Stimulated activated CD4-positive, alpha-beta T cell treated with anti-CD3 and anti-CD28 coated beads, Interleukin-1b, Interleukin-23, amount 100 ng/mL, for 1 hour (primary cell): Measurements from ENCODE around the gene SNED1.

Experiments
- DNase-seq, 2 donors: peaks; one replicate each; pipeline ENCODE4 v3.0.0-alpha.2; 2020; ENCODE audit warnings: low read depth in 2 of 2

SNED1 gene

DNA sequence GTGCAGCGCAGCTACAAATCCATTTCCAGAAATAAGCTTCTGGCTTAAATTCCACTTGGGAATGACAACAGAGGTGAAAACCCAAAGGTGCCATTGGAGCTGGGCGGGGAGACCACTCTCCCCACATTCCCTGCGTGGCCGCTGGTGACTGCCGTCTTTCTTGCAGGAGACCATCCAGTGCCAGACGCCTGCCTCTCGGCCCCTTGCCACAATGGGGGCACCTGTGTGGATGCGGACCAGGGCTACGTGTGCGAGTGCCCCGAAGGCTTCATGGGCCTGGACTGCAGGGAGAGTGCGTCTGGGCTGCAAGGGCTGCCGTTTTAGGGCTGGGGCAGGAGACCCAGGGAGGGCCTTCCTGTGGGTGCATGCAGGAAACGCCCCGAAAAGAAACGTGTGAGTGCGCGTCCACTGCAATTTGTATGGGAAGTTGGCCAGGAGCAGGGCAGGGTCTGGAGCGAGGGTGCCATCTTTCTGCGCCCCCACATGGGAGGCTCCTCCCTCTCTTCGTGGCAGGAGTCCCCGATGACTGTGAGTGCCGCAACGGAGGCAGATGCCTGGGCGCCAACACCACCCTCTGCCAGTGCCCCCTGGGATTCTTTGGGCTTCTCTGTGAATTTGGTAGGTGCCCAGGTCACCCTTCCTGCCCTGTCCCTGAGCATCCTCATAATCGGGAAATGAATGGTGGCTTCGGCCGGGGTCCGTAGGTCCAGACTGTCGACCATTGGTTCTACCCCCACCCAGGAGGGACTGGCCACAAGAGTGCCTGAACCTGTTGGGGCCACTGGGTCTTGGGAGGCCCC, 49.9 kb downstream of the SNED1 start:
- no peak for DNase-seq

DNA sequence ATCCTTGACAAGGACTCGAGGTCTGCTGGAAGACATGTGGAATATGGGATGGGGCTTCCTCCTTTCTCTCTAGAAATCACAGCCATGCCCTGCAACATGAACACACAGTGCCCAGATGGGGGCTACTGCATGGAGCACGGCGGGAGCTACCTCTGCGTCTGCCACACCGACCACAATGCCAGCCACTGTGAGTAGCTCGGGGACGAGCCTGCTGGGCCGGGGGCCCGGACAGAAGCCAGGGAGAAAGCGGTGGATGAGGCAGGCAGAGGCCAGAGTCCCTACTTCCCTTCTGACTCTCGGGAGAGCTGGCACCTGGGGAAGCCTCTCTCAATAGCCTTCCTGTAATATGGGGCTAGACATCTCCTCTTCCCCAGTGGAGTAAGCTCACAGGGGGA, 50.5 kb downstream of the SNED1 start:
- no peak for DNase-seq

DNA sequence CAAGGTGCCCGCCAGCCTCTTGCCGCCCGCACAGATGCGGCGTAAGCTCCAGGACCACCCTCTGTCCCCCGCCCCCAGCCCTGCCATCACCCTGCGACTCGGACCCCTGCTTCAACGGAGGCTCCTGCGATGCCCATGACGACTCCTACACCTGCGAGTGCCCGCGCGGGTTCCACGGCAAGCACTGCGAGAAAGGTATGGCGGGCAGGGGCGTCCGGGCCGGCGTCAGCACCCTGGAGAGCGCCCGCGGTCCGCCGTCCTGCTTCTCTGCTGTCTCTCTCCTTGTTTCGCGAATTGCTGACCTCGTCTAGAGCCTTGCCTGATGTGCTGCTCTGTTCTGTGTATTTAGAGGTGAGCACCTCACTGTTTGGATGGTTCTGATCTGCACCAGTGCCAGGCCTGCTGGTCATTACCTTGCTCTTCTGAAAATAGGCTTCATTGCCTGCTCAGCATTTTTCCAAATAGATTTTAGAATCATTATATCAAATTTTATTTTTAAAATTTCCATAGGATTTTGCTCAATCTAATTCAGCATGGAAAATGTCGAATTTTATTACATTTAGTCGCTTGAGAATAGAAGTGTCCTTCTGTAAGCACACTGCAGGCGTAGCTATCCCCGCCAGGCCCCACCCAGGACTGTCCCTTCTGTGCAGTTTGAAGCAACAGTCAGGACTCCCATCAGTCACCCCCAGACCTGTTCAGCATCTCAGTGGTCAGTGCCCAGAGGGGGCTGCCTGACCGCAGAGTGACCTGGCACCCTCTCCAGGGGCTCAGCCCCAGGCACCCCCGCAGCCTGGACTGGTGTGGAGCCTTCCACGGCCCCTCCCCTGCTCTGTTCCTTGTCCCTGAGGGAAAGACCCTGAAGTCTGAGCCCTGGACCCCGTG, 51.6 kb downstream of the SNED1 start:
- no peak for DNase-seq

DNA sequence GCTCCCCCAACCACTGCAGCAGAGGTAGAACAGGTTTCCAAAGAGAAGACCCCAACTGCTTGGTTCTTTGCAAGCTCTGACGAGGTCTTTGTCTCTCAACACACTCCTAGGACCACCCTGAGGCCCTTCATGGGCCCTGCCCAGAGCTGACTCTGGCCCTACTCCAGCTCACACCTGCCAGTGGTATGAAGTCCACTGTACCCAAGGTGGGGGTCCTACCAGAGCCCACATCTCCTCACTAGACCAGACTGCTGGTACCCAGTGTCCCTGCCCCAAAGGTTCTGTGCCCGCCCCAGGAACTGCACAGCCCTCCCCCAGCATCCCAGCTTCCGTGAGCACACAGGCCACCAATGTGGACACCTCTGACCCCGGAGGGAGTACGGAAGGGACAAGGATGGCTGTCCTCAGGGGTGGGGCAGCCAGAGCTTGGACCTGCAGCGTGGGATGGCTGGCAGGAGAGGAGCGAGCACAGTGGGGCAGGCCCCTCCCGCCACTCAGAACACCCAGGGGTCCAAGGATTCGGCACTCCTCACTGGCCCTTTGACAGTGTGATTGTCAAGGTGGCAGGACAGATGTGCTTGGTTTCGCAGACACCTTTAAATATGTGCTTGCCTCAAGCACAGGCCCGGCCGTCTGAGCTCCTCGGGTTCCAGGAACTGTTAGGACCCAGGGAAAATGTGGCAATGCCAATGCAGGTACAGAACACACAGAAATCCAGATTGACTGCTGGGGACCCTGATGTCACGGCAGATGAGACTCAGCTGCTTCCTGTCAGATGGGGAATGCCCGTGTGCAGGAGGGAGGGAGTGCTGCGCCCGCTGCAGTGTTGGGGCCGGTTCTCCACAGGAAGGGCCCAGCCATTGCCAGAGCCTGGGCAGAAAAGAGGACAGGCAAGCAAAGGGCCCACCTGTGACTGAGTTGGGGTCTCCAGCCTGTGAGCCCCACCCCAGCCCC, 52.5 kb downstream of the SNED1 start:
- no peak for DNase-seq

DNA sequence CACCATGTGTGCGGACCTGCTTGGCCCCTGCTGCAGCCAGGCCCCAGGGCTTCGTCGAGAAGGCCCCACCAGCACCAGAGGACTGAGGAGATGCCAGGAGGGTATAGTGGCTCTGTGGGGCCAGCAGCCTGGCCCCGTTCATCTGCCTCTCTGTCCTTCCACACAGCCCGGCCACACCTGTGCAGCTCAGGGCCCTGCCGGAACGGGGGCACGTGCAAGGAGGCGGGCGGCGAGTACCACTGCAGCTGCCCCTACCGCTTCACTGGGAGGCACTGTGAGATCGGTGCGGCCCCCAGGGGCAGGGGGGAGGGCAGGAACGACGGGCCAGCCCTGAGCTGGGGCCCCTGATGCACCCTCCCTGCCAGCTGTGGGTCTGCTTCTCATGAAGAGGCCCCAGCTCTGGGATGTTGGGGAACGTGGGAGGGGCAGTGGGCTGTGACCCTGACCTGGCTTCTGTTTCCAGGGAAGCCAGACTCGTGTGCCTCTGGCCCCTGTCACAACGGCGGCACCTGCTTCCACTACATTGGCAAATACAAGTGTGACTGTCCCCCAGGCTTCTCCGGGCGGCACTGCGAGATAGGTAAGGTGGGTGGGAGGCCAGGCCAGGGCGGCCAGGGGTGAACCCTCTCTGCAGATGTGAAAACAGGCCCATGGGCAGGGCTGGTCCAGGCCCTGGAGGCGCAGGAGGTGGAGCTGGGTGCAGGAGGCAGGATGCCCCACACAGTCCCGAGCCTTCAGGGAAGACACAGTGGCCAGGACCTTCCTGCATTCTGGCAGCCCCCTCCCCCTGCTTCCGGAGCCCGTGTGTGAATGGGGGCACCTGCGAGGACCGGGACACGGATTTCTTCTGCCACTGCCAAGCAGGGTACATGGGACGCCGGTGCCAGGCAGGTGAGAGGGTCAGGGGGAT, 53.4 kb downstream of the SNED1 start:
- DNase-seq: no peak

DNA sequence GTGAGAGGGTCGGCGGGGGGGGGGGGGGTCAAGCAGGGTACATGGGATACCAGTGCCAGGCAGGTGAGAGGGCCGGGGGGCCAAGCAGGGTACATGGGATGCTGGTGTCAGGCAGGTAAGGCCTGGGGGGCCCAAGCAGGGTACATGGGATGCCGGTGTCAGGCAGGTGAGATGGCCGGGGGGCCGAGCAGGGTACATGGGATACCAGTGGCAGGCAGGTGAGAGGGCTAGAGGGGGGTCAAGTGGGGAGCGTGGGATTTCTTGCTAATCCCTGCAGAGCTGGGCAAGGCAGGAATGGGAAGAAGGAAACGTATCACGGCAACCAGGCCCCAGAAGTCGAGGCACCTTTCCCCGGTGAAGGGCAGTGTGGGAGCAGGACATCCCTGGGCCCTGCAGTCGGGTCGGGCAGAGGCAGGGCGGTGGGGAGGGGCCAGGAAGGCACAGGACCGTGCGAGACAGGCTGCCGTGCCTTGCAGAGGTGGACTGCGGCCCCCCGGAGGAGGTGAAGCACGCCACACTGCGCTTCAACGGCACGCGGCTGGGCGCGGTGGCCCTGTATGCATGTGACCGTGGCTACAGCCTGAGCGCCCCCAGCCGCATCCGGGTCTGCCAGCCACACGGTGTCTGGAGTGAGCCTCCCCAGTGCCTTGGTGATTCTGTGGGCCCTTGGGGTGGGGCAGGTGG, 54.4 kb downstream of the SNED1 start:
- no peak for DNase-seq

DNA sequence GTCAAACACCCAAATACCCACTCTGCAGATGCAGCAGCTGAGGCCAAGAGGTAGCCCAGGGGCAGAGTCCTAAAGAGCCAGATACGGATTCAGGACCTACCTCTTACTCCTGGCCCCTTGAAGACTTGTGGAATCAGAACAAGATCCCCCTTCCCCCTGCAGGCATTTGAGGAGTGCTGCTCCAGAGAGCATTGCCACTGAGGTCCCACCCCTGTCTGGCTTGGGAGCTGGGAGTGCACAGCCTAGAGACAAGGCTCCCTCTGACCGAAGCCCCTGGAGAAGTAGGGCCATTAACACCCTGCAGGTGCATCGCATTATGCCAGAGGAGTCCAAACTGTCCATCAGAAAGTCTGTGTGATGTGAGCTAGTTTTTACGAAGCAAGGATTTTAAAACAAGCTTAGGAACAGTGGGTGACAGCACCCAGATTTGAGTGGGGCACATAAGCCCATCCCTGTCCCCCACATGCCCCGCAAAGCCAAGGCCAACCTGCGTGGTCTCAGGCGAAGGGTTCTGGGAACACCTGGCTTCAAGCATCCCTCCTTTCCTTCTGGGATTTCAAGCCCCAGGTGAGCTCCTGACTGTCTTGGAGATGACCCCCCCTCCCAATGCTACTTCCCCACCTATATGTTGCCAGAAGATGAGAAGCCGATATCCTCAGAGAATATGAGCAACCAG, 55.3 kb downstream of the SNED1 start:
- no peak for DNase-seq

DNA sequence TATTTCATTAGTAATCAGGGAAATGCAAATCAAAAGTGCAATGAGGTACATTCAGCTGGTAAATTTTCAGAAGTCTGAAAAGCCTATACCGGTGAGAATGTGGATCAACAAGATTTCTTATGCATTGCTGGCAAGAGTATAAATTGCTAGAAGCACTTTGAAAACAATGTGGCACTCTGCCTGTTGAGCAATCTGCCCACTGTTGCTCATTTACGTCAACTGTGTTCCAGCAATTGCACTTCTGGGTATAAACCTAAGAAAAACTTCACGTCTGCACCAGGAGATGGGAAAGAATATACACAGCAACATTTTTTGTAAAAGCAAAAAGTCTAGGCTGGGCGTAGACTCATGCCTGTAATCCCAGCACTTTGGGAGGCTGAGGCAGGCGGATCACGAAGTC, 62.9 kb downstream of the SNED1 start:
- no peak for DNase-seq

DNA sequence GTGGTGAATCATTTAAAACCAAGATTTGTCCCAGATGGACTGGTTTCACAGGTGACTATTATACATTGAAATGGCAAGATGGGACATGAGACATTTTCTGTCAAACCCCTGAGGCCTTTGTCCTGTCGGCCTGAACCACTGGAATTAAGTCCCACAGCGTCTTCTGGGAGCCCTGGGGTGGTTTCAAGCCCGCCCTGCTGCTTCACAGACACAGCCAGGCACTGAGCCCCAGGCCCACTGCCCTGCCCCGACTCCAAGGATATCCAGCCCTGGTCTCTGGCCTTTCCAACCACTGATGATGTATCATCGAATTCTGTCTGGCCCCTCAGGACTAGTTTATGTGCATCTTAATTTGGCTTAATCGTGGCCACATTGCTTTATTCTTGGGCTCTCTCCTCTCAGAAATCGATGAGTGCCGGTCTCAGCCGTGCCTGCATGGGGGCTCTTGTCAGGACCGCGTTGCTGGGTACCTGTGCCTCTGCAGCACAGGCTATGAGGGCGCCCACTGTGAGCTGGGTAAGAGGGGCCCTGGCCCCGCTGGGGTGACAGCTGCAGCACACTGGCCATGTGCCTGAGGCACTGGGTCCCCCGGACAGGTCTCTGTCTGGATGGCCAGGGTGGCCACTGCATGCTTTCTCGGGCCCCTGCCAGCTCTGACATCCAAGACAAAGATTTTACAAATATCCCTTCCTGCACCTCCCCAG, 64.1 kb downstream of the SNED1 start:
- DNase-seq: no peak

DNA sequence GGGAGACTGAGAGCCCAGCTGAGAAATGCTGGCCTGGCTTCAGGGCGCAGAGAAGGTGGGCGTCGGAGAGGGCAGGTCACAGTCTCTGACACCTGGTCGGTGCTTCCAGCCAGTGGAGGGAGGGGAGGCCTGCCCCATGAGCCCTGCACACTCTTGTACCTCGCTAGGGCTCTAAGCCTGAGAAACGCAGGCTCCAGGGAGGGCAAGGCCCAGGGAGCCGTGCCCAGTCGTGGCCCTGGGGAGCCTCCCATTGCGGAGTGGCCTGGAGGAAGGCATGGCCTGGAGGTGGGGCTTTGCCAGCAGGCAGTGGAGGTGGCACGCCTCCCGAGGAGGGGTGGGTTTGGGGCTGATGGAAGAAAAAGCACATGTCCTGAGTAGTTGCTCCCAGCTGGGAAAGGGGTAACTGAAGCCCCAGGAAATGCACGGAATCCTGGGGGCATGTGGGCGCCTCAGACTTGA, 64.7 kb downstream of the SNED1 start:
- no peak for DNase-seq

DNA sequence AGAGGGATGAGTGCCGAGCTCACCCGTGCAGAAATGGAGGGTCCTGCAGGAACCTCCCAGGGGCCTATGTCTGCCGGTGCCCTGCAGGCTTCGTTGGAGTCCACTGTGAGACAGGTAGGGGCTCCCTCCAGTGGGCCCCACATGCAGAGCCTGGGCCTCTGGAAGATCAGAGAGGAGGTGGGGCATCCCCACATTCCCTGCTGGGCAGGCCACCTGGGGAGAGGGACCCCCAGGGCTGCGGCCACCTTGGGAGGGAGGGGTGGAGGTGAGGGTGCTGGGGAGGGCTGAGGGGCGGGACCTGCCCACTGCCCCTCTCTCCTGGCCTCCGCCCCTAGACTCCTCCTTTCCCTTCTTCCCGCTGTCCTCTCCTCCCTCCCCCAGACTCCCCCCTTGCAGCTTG, 65.2 kb downstream of the SNED1 start:
- DNase-seq: no peak

DNA sequence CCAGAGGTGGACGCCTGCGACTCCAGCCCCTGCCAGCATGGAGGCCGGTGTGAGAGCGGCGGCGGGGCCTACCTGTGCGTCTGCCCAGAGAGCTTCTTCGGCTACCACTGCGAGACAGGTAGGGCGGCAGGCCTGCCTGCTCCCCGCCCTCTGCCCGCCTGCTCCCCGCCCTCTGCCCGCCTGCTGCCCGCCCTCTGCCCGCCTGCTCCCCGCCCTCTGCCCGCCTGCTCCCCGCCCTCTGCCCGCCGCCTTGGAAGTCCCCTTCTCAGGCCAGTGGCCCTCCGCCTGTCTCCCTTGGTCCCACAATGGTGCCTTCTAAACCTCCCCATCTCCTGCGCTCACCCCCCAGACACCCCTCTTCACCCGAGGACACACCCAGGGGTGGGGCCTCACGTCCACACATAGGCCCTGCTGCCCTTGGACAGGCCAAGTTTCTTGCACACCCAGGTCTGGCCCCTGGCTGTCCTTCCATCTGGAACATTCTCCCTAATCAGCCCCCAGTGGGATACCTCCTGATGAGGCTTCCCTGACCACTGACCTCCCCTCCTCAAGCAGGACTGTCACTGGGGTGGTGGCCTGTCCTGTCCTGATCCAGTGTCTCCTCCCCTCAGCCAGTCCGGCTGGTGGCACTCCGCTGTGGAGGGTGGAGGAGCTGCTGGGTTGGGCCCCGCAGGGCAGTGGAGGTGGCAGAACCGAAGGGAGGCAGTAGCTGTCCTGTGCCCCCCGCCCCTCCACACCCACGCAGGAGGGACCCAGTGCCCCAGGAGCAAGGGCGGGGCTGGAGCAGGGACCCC, 65.8 kb downstream of the SNED1 start:
- peak in 1 of 2 donors; percentile 10 for DNase-seq

DNA sequence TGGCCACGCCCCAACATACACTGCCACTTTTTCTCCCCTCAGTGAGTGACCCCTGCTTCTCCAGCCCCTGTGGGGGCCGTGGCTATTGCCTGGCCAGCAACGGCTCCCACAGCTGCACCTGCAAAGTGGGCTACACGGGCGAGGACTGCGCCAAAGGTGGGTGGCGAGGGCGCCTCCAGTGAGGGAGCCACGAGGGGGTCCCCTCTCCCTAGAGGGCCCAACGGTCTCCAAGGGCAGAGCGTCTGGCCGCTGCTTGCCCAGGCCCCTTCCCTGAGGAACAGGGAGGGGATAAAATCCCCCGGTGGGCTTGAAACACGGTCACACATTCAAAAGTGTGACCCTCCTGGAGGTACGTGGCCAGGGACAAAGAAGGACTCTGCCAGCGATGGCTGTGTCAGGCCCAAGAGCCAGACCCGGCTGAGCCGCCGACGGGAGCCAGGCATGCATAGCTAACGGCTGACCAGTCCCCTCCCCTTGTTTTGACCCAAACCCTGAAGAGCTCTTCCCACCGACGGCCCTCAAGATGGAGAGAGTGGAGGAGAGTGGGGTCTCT, 66.5 kb downstream of the SNED1 start:
- no peak for DNase-seq

DNA sequence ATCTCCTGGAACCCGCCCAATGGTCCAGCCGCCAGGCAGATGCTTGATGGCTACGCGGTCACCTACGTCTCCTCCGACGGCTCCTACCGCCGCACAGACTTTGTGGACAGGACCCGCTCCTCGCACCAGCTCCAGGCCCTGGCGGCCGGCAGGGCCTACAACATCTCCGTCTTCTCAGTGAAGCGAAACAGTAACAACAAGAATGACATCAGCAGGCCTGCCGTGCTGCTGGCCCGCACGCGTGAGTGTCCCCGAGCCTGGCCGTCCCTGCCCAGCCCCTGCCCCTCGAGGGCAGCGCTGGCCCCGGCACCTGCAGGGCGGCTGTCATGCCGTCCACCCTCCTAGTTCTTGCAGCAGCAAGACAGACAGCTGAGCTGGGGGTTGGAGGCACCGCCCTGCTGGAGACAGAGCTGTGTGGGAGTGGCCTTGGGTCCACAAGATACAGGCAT, 67.0 kb downstream of the SNED1 start:
- DNase-seq: no peak

DNA sequence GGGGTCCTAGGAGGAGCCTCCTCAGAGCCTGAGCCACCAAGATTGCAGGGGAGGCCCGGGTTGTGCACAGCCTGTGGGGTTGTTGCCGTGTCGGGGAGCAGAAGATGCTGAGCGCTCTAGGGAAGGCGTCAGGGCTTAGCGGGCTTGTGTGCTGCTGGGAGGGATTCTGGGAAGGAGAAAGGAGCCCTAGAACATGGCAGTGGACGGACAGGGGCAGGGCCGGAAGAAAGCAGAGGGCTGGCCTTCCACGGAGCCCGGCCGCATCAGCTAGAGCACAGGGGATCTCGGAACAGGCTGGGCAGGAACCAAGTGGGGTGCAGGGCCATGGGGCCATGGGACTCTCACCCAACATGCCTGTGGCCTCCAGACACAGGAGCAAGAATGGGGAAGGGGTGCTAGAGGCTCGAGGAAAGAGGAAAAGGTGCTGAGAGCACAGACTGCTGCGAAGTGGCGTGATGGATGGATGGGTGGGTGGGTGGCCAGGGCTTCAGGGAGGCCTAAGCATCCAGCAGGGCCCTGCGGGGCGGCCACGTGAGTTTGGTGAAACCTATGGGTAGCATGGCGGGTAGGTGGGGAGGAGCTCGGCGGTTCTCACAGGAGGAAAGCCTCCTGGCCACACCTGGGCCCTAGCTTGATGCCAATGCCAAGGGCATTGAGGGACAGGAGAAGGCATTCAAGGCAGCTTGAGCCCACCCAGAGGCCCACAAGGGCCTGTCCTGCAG, 67.9 kb downstream of the SNED1 start:
- no peak for DNase-seq

DNA sequence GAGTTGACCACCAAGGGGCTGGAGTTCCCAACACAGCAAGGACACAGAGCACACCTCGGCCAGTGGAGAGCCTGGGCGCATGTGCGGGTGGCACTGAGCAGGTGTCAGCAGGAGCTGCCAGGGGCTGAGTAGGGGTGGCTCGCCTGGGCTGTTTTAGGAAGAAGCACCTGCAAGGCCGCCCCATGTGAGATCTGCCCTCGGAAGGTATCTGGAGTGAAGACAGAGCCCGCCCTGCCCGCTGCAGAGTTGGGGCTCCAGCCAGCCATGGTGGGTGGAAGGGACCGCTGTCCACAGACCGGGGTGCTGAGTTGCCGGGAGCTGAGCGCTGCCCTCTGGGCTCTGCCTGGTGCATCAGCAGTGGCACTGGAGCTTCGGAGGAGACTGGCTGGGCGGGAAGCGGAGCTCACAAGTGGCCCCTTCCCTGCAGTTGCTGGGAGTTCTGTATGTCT, 68.5 kb downstream of the SNED1 start:
- DNase-seq: no peak
